Measurements from ENCODE around the gene MTG1.

The MTG1 gene

GRCh38 chr10:133461841-133462240 is 67.9 kb downstream of the MTG1 start:
- no peak for TF ChIP-seq CTCF (conservative IDR thresholded peaks at IDR 0.05; ENCODE audit: low read length)
- no peak for DNase-seq (ENCODE audit: low read depth)
- H3K4me3 ChIP-seq (ENCODE audit: low read length): no peak overlapping the region

- no peak overlapping the region for H3K4me3 ChIP-seq (ENCODE audit: low read length)
- no peak for TF ChIP-seq CTCF (conservative IDR thresholded peaks at IDR 0.05; ENCODE audit: low read length)
- no peak for DNase-seq (ENCODE audit: low read depth)
These were observed 68.8 kb downstream of the MTG1 start for GRCh38 chr10:133462512-133463305.

GRCh38 chr10:133464582-133465031 is 70.7 kb downstream of the MTG1 start:
- no peak for TF ChIP-seq CTCF (conservative IDR thresholded peaks at IDR 0.05; ENCODE audit: low read length)
- no peak for DNase-seq (ENCODE audit: low read depth)
- no peak overlapping the region for H3K4me3 ChIP-seq (ENCODE audit: low read length)

GRCh38 chr10:133465191-133465949 is 71.4 kb downstream of the MTG1 start:
- no peak for DNase-seq (ENCODE audit: low read depth)
- H3K4me3 ChIP-seq (ENCODE audit: low read length): no peak overlapping the region
- no peak for TF ChIP-seq CTCF (conservative IDR thresholded peaks at IDR 0.05; ENCODE audit: low read length)

- DNase-seq (ENCODE audit: low read depth): no peak
- H3K4me3 ChIP-seq (ENCODE audit: low read length): no peak overlapping the region
- no peak for TF ChIP-seq CTCF (conservative IDR thresholded peaks at IDR 0.05; ENCODE audit: low read length)
These were observed 72.1 kb downstream of the MTG1 start for GRCh38 chr10:133465950-133466474.

- DNase-seq (ENCODE audit: low read depth): no peak
- no peak for TF ChIP-seq CTCF (conservative IDR thresholded peaks at IDR 0.05; ENCODE audit: low read length)
- no peak overlapping the region for H3K4me3 ChIP-seq (ENCODE audit: low read length)
These were observed 72.8 kb downstream of the MTG1 start for GRCh38 chr10:133466683-133467275.
